ENCODE measurements around the gene NHS. TPM values are rescaled to one million over a fixed set of nuclear protein-coding genes. Genes with fewer than 3 reads are reported as not detected.
A peak's percentile ranks its signal among the peaks of the same experiment; 100 is the strongest.

Gene NHS
- total and polyA plus RNA-seq, 4 donors = 14.1 to 17.7 (median 15.8) TPM

DNA sequence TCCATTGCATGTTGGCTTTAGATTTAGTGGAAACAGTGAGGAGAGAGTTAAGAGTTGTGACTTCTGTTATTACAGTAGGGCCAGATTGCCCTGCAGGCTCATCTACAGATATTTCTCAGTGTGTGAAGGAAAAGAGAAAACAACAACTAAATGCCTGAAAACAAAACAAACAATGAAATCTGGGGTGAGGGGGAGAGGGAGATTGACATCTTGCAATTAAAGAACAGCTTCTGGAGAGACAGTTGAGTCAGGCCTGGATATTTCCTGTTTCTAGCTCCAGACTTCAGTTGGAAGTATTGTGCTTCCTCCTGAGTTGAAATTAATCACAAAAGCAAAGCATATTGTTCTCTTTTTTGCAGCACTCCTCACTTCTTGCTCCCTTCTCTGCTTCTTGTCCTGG is 254.0 kb downstream of the NHS start:
- H3K4me3 ChIP-seq (ENCODE audit: low read depth, low read length) = no peak overlapping the region
- no peaks in the 10 kb centered on the region for H3K9me3 ChIP-seq (ENCODE audit: control insufficient read depth, insufficient read depth, low read length)
- H3K27ac ChIP-seq (ENCODE audit: low read depth, low read length) = no peak overlapping the region
- H3K27me3 ChIP-seq (ENCODE audit: control insufficient read depth, insufficient read depth, low read length) = peaks cover 15% of the 10 kb centered on the region
- H3K4me1 ChIP-seq (ENCODE audit: control insufficient read depth, insufficient read depth, low read length) = no peaks in the 10 kb centered on the region
- H3K36me3 ChIP-seq (ENCODE audit: control insufficient read depth, insufficient read depth, low read length) = no peaks in the 10 kb centered on the region
- DNase-seq (ENCODE audit: low read depth in 4 of 6, low spot score in 6 of 6) = no peak

GRCh38 chrX:17629519-17629918 is 254.5 kb downstream of the NHS start:
- H3K4me3 ChIP-seq (ENCODE audit: low read depth, low read length) = no peak overlapping the region
- no peaks in the 10 kb centered on the region for H3K9me3 ChIP-seq (ENCODE audit: control insufficient read depth, insufficient read depth, low read length)
- peak in 1 of 6 donors; percentile 39 for DNase-seq (ENCODE audit: low read depth in 4 of 6, low spot score in 6 of 6)
- H3K4me1 ChIP-seq (ENCODE audit: control insufficient read depth, insufficient read depth, low read length) = no peaks in the 10 kb centered on the region
- H3K27ac ChIP-seq (ENCODE audit: low read depth, low read length) = no peak overlapping the region
- no CpG with 5 or more reads among the region's 1 CpG for WGBS (ENCODE audit: insufficient coverage)
- peaks cover 17% of the 10 kb centered on the region for H3K27me3 ChIP-seq (ENCODE audit: control insufficient read depth, insufficient read depth, low read length)
- H3K36me3 ChIP-seq (ENCODE audit: control insufficient read depth, insufficient read depth, low read length) = no peaks in the 10 kb centered on the region

DNA sequence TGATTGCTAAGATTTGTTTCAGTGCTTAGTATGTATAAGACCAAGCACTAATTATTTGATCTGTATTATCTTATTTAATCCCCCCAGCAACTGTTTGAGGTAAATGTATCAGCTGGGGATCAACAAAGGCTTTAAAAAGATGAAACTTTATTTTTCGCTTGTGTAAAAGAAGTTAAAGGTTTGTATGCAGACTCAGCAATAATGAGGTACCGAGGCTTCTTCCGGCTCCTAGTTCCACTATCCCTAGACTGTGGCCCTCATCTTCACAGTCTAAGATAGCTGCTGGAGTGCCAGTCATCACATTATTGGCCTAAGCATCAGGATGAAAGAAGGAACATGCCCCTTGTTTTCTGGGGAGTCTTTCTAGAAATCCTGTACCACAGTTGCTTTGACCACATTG is 256.6 kb downstream of the NHS start:
- WGBS (ENCODE audit: insufficient coverage) = 80% methylated on average over 1 of the region's 3 CpGs
- H3K9me3 ChIP-seq (ENCODE audit: control insufficient read depth, insufficient read depth, low read length) = no peaks in the 10 kb centered on the region
- H3K4me1 ChIP-seq (ENCODE audit: control insufficient read depth, insufficient read depth, low read length) = peaks cover 6% of the 10 kb centered on the region
- no peak overlapping the region for H3K4me3 ChIP-seq (ENCODE audit: low read depth, low read length)
- H3K27ac ChIP-seq (ENCODE audit: low read depth, low read length) = no peak overlapping the region
- DNase-seq (ENCODE audit: low read depth in 4 of 6, low spot score in 6 of 6) = no peak
- H3K36me3 ChIP-seq (ENCODE audit: control insufficient read depth, insufficient read depth, low read length) = no peaks in the 10 kb centered on the region
- H3K27me3 ChIP-seq (ENCODE audit: control insufficient read depth, insufficient read depth, low read length) = peaks cover 24% of the 10 kb centered on the region

GRCh38 chrX:17632942-17633341 is 257.9 kb downstream of the NHS start:
- Histone ChIP-seq H3K4me1 (ENCODE audit: control insufficient read depth, insufficient read depth, low read length) (peaks cover 6% of the 10 kb centered on the region), H3K27me3 (ENCODE audit: control insufficient read depth, insufficient read depth, low read length) (peaks cover 19% of the 10 kb centered on the region), H3K9me3 (ENCODE audit: control insufficient read depth, insufficient read depth, low read length) (no peaks in the 10 kb centered on the region), H3K4me3 (ENCODE audit: low read depth, low read length) (no peak overlapping the region), H3K27ac (ENCODE audit: low read depth, low read length) (no peak overlapping the region), H3K36me3 (ENCODE audit: control insufficient read depth, insufficient read depth, low read length) (no peaks in the 10 kb centered on the region)
- no CpG with 5 or more reads among the region's 3 CpGs for WGBS (ENCODE audit: insufficient coverage)
- no peak for DNase-seq (ENCODE audit: low read depth in 4 of 6, low spot score in 6 of 6)

- H3K4me1 ChIP-seq (ENCODE audit: control insufficient read depth, insufficient read depth, low read length) = peaks cover 6% of the 10 kb centered on the region
- no CpG with 5 or more reads among the region's 2 CpGs for WGBS (ENCODE audit: insufficient coverage)
- peak overlapping the region; percentile 10 for H3K27ac ChIP-seq (ENCODE audit: low read depth, low read length)
- H3K4me3 ChIP-seq (ENCODE audit: low read depth, low read length) = no peak overlapping the region
- no peaks in the 10 kb centered on the region for H3K36me3 ChIP-seq (ENCODE audit: control insufficient read depth, insufficient read depth, low read length)
- no peaks in the 10 kb centered on the region for H3K9me3 ChIP-seq (ENCODE audit: control insufficient read depth, insufficient read depth, low read length)
- peak in 1 of 6 donors; percentile 35 for DNase-seq (ENCODE audit: low read depth in 4 of 6, low spot score in 6 of 6)
- peaks cover 19% of the 10 kb centered on the region for H3K27me3 ChIP-seq (ENCODE audit: control insufficient read depth, insufficient read depth, low read length)
Observed at GRCh38 chrX:17633546-17633945, 258.5 kb downstream of the NHS start.

- 45% methylated on average over 2 of the region's 9 CpGs for WGBS (ENCODE audit: insufficient coverage)
- no peak for DNase-seq (ENCODE audit: low read depth in 4 of 6, low spot score in 6 of 6)
Observed at GRCh38 chrX:17634542-17635207, 259.7 kb downstream of the NHS start.

GRCh38 chrX:17635231-17635630 is 260.2 kb downstream of the NHS start:
- WGBS (ENCODE audit: insufficient coverage) = 13% methylated on average over 5 of the region's 5 CpGs
- Histone ChIP-seq H3K4me1 (ENCODE audit: control insufficient read depth, insufficient read depth, low read length) (peaks cover 6% of the 10 kb centered on the region), H3K4me3 (ENCODE audit: low read depth, low read length) (no peak overlapping the region), H3K27ac (ENCODE audit: low read depth, low read length) (no peak overlapping the region), H3K36me3 (ENCODE audit: control insufficient read depth, insufficient read depth, low read length) (no peaks in the 10 kb centered on the region), H3K27me3 (ENCODE audit: control insufficient read depth, insufficient read depth, low read length) (peaks cover 13% of the 10 kb centered on the region), H3K9me3 (ENCODE audit: control insufficient read depth, insufficient read depth, low read length) (no peaks in the 10 kb centered on the region)
- peak in 2 of 6 donors; percentile 52 to 74 for DNase-seq (ENCODE audit: low read depth in 4 of 6, low spot score in 6 of 6)

More at GRCh38 chrX:17634542-17635207, 259.7 kb downstream of the NHS start:
- Histone ChIP-seq H3K27ac (ENCODE audit: low read depth, low read length) (peak overlapping the region; percentile 8), H3K9me3 (ENCODE audit: control insufficient read depth, insufficient read depth, low read length) (no peaks in the 10 kb centered on the region), H3K4me1 (ENCODE audit: control insufficient read depth, insufficient read depth, low read length) (peaks cover 6% of the 10 kb centered on the region), H3K36me3 (ENCODE audit: control insufficient read depth, insufficient read depth, low read length) (no peaks in the 10 kb centered on the region), H3K27me3 (ENCODE audit: control insufficient read depth, insufficient read depth, low read length) (peaks cover 16% of the 10 kb centered on the region), H3K4me3 (ENCODE audit: low read depth, low read length) (no peak overlapping the region)

GRCh38 chrX:17637235-17637634 is 262.2 kb downstream of the NHS start:
- 67% methylated on average over 4 of the region's 4 CpGs for WGBS (ENCODE audit: insufficient coverage)
- peaks cover 14% of the 10 kb centered on the region for H3K27me3 ChIP-seq (ENCODE audit: control insufficient read depth, insufficient read depth, low read length)

GRCh38 chrX:17638731-17639130 is 263.7 kb downstream of the NHS start:
- DNase-seq (ENCODE audit: low read depth in 4 of 6, low spot score in 6 of 6) = peak in 2 of 6 donors; percentile 78 to 80
- Histone ChIP-seq H3K36me3 (ENCODE audit: control insufficient read depth, insufficient read depth, low read length) (no peaks in the 10 kb centered on the region), H3K4me3 (ENCODE audit: low read depth, low read length) (no peak overlapping the region), H3K4me1 (ENCODE audit: control insufficient read depth, insufficient read depth, low read length) (peaks cover 6% of the 10 kb centered on the region), H3K27ac (ENCODE audit: low read depth, low read length) (no peak overlapping the region), H3K27me3 (ENCODE audit: control insufficient read depth, insufficient read depth, low read length) (peaks cover 14% of the 10 kb centered on the region), H3K9me3 (ENCODE audit: control insufficient read depth, insufficient read depth, low read length) (no peaks in the 10 kb centered on the region)
- WGBS (ENCODE audit: insufficient coverage) = 27% methylated on average over 1 of the region's 1 CpG

More at GRCh38 chrX:17637235-17637634, 262.2 kb downstream of the NHS start:
- Histone ChIP-seq H3K4me3 (ENCODE audit: low read depth, low read length) (no peak overlapping the region), H3K9me3 (ENCODE audit: control insufficient read depth, insufficient read depth, low read length) (no peaks in the 10 kb centered on the region), H3K4me1 (ENCODE audit: control insufficient read depth, insufficient read depth, low read length) (peaks cover 6% of the 10 kb centered on the region), H3K27ac (ENCODE audit: low read depth, low read length) (no peak overlapping the region), H3K36me3 (ENCODE audit: control insufficient read depth, insufficient read depth, low read length) (no peaks in the 10 kb centered on the region)
- no peak for DNase-seq (ENCODE audit: low read depth in 4 of 6, low spot score in 6 of 6)

DNA sequence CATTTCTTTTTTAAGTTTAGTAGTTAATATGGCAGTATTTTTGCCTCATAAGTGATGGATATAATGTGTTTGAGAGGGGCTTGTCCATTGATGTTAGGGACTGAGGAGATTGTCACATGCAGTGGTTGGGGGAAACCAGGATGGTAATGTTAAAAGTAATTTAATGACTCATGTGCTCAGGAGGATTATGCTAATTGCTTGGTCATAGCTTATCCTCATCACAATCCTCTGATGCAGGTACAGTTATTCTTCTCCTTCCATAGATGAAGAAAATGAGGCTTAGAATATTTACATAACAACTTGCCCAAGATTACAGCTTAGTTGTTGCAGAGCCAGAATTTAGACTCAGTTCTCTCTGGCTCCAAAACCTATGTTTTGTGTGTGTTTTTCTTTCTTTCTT is 267.9 kb downstream of the NHS start:
- Histone ChIP-seq H3K9me3 (ENCODE audit: control insufficient read depth, insufficient read depth, low read length) (no peaks in the 10 kb centered on the region), H3K27me3 (ENCODE audit: control insufficient read depth, insufficient read depth, low read length) (peaks cover 11% of the 10 kb centered on the region), H3K4me3 (ENCODE audit: low read depth, low read length) (no peak overlapping the region), H3K36me3 (ENCODE audit: control insufficient read depth, insufficient read depth, low read length) (no peaks in the 10 kb centered on the region), H3K27ac (ENCODE audit: low read depth, low read length) (no peak overlapping the region), H3K4me1 (ENCODE audit: control insufficient read depth, insufficient read depth, low read length) (no peaks in the 10 kb centered on the region)
- no peak for DNase-seq (ENCODE audit: low read depth in 4 of 6, low spot score in 6 of 6)

All from spinal cord (tissue), 10 donors.